Measurements from ENCODE around the gene GKAP1.

DNA sequence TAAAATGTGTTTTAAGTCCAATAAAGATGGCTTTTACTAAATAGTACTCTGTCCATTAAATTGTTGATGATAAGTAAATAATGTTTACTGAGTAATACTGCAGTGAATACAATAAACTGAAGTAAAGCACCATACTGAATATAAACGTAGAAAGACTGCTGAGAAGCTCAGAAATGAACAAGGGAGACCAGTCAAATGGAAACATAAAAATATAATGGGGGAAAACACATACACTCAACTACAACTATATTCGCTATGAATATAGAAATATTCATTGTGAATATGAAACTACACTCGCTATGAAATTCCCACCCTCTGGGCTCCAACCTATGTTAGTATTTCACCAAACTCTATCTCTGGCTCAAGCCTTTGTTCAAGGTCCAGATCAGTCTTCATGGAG is 67.9 kb downstream of the GKAP1 start:
- TF ChIP-seq, protein P1, sequence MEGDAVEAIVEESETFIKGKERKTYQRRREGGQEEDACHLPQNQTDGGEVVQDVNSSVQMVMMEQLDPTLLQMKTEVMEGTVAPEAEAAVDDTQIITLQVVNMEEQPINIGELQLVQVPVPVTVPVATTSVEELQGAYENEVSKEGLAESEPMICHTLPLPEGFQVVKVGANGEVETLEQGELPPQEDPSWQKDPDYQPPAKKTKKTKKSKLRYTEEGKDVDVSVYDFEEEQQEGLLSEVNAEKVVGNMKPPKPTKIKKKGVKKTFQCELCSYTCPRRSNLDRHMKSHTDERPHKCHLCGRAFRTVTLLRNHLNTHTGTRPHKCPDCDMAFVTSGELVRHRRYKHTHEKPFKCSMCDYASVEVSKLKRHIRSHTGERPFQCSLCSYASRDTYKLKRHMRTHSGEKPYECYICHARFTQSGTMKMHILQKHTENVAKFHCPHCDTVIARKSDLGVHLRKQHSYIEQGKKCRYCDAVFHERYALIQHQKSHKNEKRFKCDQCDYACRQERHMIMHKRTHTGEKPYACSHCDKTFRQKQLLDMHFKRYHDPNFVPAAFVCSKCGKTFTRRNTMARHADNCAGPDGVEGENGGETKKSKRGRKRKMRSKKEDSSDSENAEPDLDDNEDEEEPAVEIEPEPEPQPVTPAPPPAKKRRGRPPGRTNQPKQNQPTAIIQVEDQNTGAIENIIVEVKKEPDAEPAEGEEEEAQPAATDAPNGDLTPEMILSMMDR (conservative IDR thresholded peaks at IDR 0.05; ENCODE audit: low read length): no peak
- no peak for TF ChIP-seq EZH2phosphoT487 (IDR thresholded peaks at IDR 0.05; ENCODE audit: borderline replicate concordance)
